Mesenchymal stem cell (in vitro differentiated cells and primary cell): ENCODE measurements around the gene GPC3.

Source experiments
- DNase-seq: peaks from one replicate; pipeline ENCODE4 v3.0.0-alpha.2; 2013
- H2AFZ ChIP-seq: one replicate; pipeline ENCODE4 v1.6.1; 2013; ENCODE audit warnings: low read depth, mild to moderate bottlenecking, control low read depth, inconsistent platforms, low read length, moderate library complexity
- H2AK5ac ChIP-seq: 2 replicates; pipeline ENCODE4 v1.6.1; 2013; ENCODE audit warnings: low read length, moderate library complexity, mild to moderate bottlenecking, inconsistent platforms; ENCODE audit not compliant: severe bottlenecking
- H2BK120ac ChIP-seq: one replicate; pipeline ENCODE4 v1.6.1; 2013; ENCODE audit warnings: low read depth, mild to moderate bottlenecking, inconsistent platforms, low read length, moderate library complexity
- H2BK12ac ChIP-seq, 2 experiments: one replicate each; pipeline ENCODE4 v1.6.1; 2013; ENCODE audit warnings: inconsistent platforms in 2 of 2, low read length in 2 of 2, mild to moderate bottlenecking in 2 of 2, moderate library complexity in 2 of 2, control low read depth in 1 of 2
- H2BK15ac ChIP-seq: one replicate; pipeline ENCODE4 v1.6.1; 2013; ENCODE audit warnings: mild to moderate bottlenecking, low read depth, inconsistent platforms; ENCODE audit not compliant: poor library complexity, severe bottlenecking
- H2BK5ac ChIP-seq: 2 replicates; pipeline ENCODE4 v1.6.1; 2013; ENCODE audit warnings: low read depth, mild to moderate bottlenecking, low read length, control low read depth, inconsistent platforms; ENCODE audit not compliant: poor library complexity, severe bottlenecking
- H3K14ac ChIP-seq, 2 experiments: one replicate each; pipeline ENCODE4 v1.6.1; 2013; ENCODE audit warnings: inconsistent platforms in 2 of 2, low read length in 2 of 2, control low read depth in 1 of 2, mild to moderate bottlenecking in 1 of 2, moderate library complexity in 1 of 2
- H3K18ac ChIP-seq, 2 experiments: one replicate each; pipeline ENCODE4 v1.6.1; 2013; ENCODE audit warnings: inconsistent platforms in 2 of 2, low read length in 2 of 2, control low read depth in 1 of 2, low read depth in 1 of 2, mild to moderate bottlenecking in 1 of 2
- H3K23ac ChIP-seq, 2 experiments: one replicate each; pipeline ENCODE4 v1.6.1; 2013; ENCODE audit warnings: inconsistent platforms in 2 of 2, low read length in 2 of 2, mild to moderate bottlenecking in 2 of 2, moderate library complexity in 2 of 2, control low read depth in 1 of 2
- H3K27ac ChIP-seq: 2 replicates; pipeline ENCODE4 v1.5.1; 2013; ENCODE audit warnings: mild to moderate bottlenecking, moderate library complexity, low read length, control low read depth, inconsistent platforms; ENCODE audit not compliant: poor library complexity, severe bottlenecking
- H3K27me3 ChIP-seq, 2 experiments: 2 replicates each; pipeline versions ENCODE4 v1.6.1 to v1.7.0; 2013; ENCODE audit warnings: low read length in 2 of 2, mild to moderate bottlenecking in 2 of 2, moderate library complexity in 2 of 2, control low read depth in 1 of 2, inconsistent platforms in 1 of 2; ENCODE audit not compliant: control insufficient read depth in 1 of 2, insufficient read depth in 1 of 2
- H3K36me3 ChIP-seq, 2 experiments: 2 replicates each; pipeline versions ENCODE4 v1.6.1 to v1.7.0; 2013; ENCODE audit warnings: low read length in 2 of 2, control low read depth in 1 of 2, inconsistent platforms in 1 of 2, low read depth in 1 of 2, mild to moderate bottlenecking in 1 of 2; ENCODE audit not compliant: insufficient read depth in 2 of 2, control insufficient read depth in 1 of 2
- H3K4ac ChIP-seq, 2 experiments: one replicate each; pipeline ENCODE4 v1.6.1; 2013; ENCODE audit warnings: inconsistent platforms in 2 of 2, low read length in 2 of 2, mild to moderate bottlenecking in 2 of 2, moderate library complexity in 2 of 2, control low read depth in 1 of 2, low read depth in 1 of 2
- H3K4me1 ChIP-seq: 2 replicates; pipeline ENCODE4 v1.6.1; 2013; ENCODE audit warnings: low read depth, low read length, control low read depth; ENCODE audit not compliant: control insufficient read depth, insufficient read depth
- H3K4me2 ChIP-seq: 2 replicates; pipeline ENCODE4 v1.6.1; 2013; ENCODE audit warnings: low read length, mild to moderate bottlenecking, inconsistent platforms; ENCODE audit not compliant: poor library complexity, severe bottlenecking
- H3K4me3 ChIP-seq, 2 experiments: 2 replicates each; pipeline versions ENCODE4 v1.5.1 to v1.7.0; 2013; ENCODE audit warnings: low read length in 2 of 2, mild to moderate bottlenecking in 2 of 2, control low read depth in 1 of 2, low read depth in 1 of 2; ENCODE audit not compliant: insufficient read depth in 1 of 2
- H3K79me1 ChIP-seq: replicated peaks from 2 replicates; pipeline ENCODE4 v1.6.1; 2013; ENCODE audit warnings: mild to moderate bottlenecking, control low read depth, low read length, inconsistent platforms; ENCODE audit not compliant: poor library complexity, severe bottlenecking
- H3K9ac ChIP-seq: 2 replicates; pipeline ENCODE4 v1.7.0; 2013; ENCODE audit warnings: mild to moderate bottlenecking, low read length, moderate library complexity
- H3K9me3 ChIP-seq: 2 replicates; pipeline ENCODE4 v1.7.0; 2013; ENCODE audit warnings: mild to moderate bottlenecking, low read length; ENCODE audit not compliant: control insufficient read depth
- H4K8ac ChIP-seq: one replicate; pipeline ENCODE4 v1.6.1; 2013; ENCODE audit warnings: inconsistent platforms, mild to moderate bottlenecking, low read length, moderate library complexity
- H4K91ac ChIP-seq: one replicate; pipeline ENCODE4 v1.6.1; 2013; ENCODE audit warnings: mild to moderate bottlenecking, low read length, inconsistent platforms
- WGBS: methylation state at CpG from one replicate; pipeline ENCODE4 v1.1.7; 2013; ENCODE audit warnings: mixed read lengths; 5-methylcytosine and 5-hydroxymethylcytosine counted together

Gene GPC3

GRCh38 chrX:133594156-133594555 lies 391.2 kb downstream of the GPC3 start:
- no peak overlapping the region for H3K4me3 ChIP-seq
- no peak overlapping the region for H3K27ac ChIP-seq
- H2BK5ac ChIP-seq = no peak overlapping the region
- no peak overlapping the region for H3K23ac ChIP-seq
- H3K36me3 ChIP-seq = no peaks in the 10 kb centered on the region
- H3K79me1 ChIP-seq = no peaks in the 10 kb centered on the region
- H2BK15ac ChIP-seq = no peak overlapping the region
- H2BK12ac ChIP-seq = no peak overlapping the region
- H3K4me1 ChIP-seq = no peaks in the 10 kb centered on the region
- H3K18ac ChIP-seq = no peak overlapping the region
- H3K9ac ChIP-seq = no peak overlapping the region
- H4K91ac ChIP-seq = no peak overlapping the region
- 85% methylated on average over 2 of the region's 3 CpGs for WGBS
- no peaks in the 10 kb centered on the region for H3K9me3 ChIP-seq
- peaks cover 0 to 3% of the 10 kb centered on the region in 2 experiments for H3K27me3 ChIP-seq
- DNase-seq = no peak
- H2AK5ac ChIP-seq = no peak overlapping the region
- H3K4ac ChIP-seq = no peak overlapping the region
- H3K14ac ChIP-seq = no peak overlapping the region
- no peak overlapping the region for H2BK120ac ChIP-seq
- no peak overlapping the region for H2AFZ ChIP-seq
- no peak overlapping the region for H3K4me2 ChIP-seq
- no peak overlapping the region for H4K8ac ChIP-seq

DNA sequence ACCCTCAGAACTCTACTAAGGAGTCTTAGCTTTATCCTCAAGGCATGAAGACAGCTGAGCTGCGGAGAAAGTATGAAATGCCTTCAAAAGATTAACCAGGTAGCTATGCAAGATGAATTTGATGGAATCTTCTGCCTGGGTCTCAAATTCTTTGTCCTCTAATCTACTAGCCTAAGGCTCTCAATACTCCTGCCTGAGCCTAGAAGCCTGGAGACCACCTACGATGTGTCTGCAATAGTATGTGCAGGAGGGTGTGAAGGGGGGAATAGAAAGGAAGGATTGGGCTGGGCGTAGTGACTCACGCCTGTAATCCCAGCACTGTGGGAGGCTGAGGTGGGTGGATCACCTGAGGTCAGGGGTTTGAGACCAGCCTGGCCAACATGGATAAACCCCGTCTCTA lies 391.9 kb downstream of the GPC3 start:
- no peaks in the 10 kb centered on the region for H3K36me3 ChIP-seq
- H3K9ac ChIP-seq = no peak overlapping the region
- H3K4me3 ChIP-seq = no peak overlapping the region
- H3K18ac ChIP-seq = no peak overlapping the region
- WGBS = 100% methylated on average over 2 of the region's 5 CpGs
- no peak overlapping the region for H3K23ac ChIP-seq
- no peak overlapping the region for H3K14ac ChIP-seq
- no peak overlapping the region for H4K91ac ChIP-seq
- H2BK5ac ChIP-seq = no peak overlapping the region
- H3K27me3 ChIP-seq = peaks cover 0 to 3% of the 10 kb centered on the region in 2 experiments
- no peak overlapping the region for H2AFZ ChIP-seq
- no peak overlapping the region for H3K4me2 ChIP-seq
- no peaks in the 10 kb centered on the region for H3K79me1 ChIP-seq
- H3K9me3 ChIP-seq = no peaks in the 10 kb centered on the region
- no peak overlapping the region for H4K8ac ChIP-seq
- H2AK5ac ChIP-seq = no peak overlapping the region
- H3K4ac ChIP-seq = no peak overlapping the region
- DNase-seq = no peak
- H3K27ac ChIP-seq = no peak overlapping the region
- H2BK12ac ChIP-seq = no peak overlapping the region
- no peaks in the 10 kb centered on the region for H3K4me1 ChIP-seq
- no peak overlapping the region for H2BK15ac ChIP-seq
- H2BK120ac ChIP-seq = no peak overlapping the region

DNA sequence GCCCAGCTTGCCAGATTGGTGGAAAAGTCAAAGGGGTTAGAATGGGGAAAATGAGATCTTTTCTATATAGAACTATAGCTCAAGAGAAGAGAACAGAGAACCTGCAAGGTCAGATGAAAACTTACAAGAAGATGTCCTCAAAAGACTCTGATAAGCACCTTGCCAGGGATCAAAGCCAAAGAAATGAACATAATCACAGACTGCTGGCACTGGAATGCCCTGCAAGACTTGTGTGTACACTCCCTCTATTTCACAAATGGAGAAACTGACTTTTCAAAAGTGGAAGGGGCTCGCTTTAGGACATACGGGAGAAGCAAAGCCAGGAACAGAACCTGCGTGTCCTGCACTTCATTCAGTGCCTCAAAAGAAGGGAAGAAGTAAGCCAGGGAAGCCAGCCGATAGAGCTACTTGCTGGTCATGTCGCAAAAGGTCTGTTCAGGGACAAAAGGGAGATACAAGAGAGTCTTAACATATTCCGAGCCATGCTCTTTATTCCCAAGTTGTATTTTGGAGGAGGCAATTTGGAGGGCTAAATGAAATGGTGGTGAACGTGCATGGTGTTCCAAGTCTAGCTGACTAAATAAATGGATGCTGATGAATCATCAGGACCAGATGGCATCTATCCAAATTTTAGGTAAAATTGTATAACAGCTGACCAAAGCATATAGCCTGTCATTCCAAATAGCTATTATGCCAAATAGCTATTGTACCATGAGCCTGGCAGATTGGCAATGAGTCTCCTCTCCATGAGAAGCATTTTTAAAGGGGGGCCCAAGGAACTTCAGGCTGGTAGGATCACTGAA lies 394.5 kb downstream of the GPC3 start:
- H2BK120ac ChIP-seq = no peak overlapping the region
- no peak overlapping the region for H2AFZ ChIP-seq
- no peaks in the 10 kb centered on the region for H3K27me3 ChIP-seq
- H3K36me3 ChIP-seq = no peaks in the 10 kb centered on the region
- H3K79me1 ChIP-seq = no peaks in the 10 kb centered on the region
- no peak overlapping the region for H4K91ac ChIP-seq
- no peak for DNase-seq
- no peak overlapping the region for H4K8ac ChIP-seq
- H3K4ac ChIP-seq = no peak overlapping the region
- no peak overlapping the region for H3K4me2 ChIP-seq
- H3K27ac ChIP-seq = no peak overlapping the region
- H3K9me3 ChIP-seq = no peaks in the 10 kb centered on the region
- no peak overlapping the region for H3K23ac ChIP-seq
- H3K4me1 ChIP-seq = peaks cover 1% of the 10 kb centered on the region
- no peak overlapping the region for H3K4me3 ChIP-seq
- no peak overlapping the region for H3K9ac ChIP-seq
- no peak overlapping the region for H2BK5ac ChIP-seq
- H3K14ac ChIP-seq = no peak overlapping the region
- 97% methylated on average over 6 of the region's 7 CpGs for WGBS
- H2AK5ac ChIP-seq = no peak overlapping the region
- H2BK15ac ChIP-seq = no peak overlapping the region
- no peak overlapping the region for H3K18ac ChIP-seq
- no peak overlapping the region for H2BK12ac ChIP-seq

GRCh38 chrX:133588827-133589226 lies 396.6 kb downstream of the GPC3 start:
- Histone ChIP-seq H3K9me3 (no peaks in the 10 kb centered on the region), H2BK5ac (no peak overlapping the region), H3K36me3 (no peaks in the 10 kb centered on the region), H3K4me3 (no peak overlapping the region), H3K4me2 (no peak overlapping the region), H4K91ac (no peak overlapping the region), H3K23ac (no peak overlapping the region), H3K18ac (no peak overlapping the region), H3K14ac (no peak overlapping the region), H3K79me1 (no peaks in the 10 kb centered on the region), H4K8ac (no peak overlapping the region), H3K4ac (no peak overlapping the region), H2BK15ac (no peak overlapping the region), H2AK5ac (no peak overlapping the region), H3K9ac (no peak overlapping the region), H2AFZ (no peak overlapping the region), H2BK120ac (no peak overlapping the region), H3K27me3 (peaks cover 0 to 3% of the 10 kb centered on the region in 2 experiments), H2BK12ac (no peak overlapping the region), H3K4me1 (peaks cover 1% of the 10 kb centered on the region), H3K27ac (no peak overlapping the region)
- no peak for DNase-seq
- 75% methylated on average over 1 of the region's 1 CpG for WGBS
